BLaER1 treated with 17β-estradiol and CSF1 and Interleukin-3, amounts not matched to agents 10 nM and 100 nM (cell line): ENCODE results near the gene FITM1.
A peak's percentile ranks its signal among the peaks of the same experiment; 100 is the strongest.

Experiments
- H3K27ac ChIP-seq, 11 experiments: shearing (Covaris generic); formaldehyde crosslinking; 2 replicates each; pipeline ENCODE4 v1.8.1; 2022
- H3K27me3 ChIP-seq, 11 experiments: shearing (Covaris generic); formaldehyde crosslinking; 2 replicates each; pipeline ENCODE4 v1.8.1; 2022
- H3K36me3 ChIP-seq, 11 experiments: shearing (Covaris generic); formaldehyde crosslinking; 2 replicates each; pipeline ENCODE4 v1.8.1; 2022
- H3K4me1 ChIP-seq, 10 experiments: shearing (Covaris generic); formaldehyde crosslinking; 2 replicates each; pipeline ENCODE4 v1.8.1; 2022
- H3K4me2 ChIP-seq, 11 experiments: shearing (Covaris generic); formaldehyde crosslinking; 2 replicates each; pipeline ENCODE4 v1.8.1; 2022
- H3K4me3 ChIP-seq, 10 experiments: shearing (Covaris generic); formaldehyde crosslinking; 2 replicates each; pipeline ENCODE4 v1.8.1; 2022
- H3K9ac ChIP-seq, 11 experiments: shearing (Covaris generic); formaldehyde crosslinking; 2 replicates each; pipeline ENCODE4 v1.8.1; 2022
- H3K9me3 ChIP-seq, 11 experiments: shearing (Covaris generic); formaldehyde crosslinking; replicated peaks in 1 of 11; 2 replicates each; pipeline ENCODE4 v1.8.1; 2022
- H4K20me1 ChIP-seq, 11 experiments: shearing (Covaris generic); formaldehyde crosslinking; 2 replicates each; pipeline ENCODE4 v1.8.1; 2022
- Cebpa-rat ChIP-seq, 11 experiments: shearing (Covaris generic); IDR thresholded peaks; 2 replicates each; pipeline ENCODE4 v1.8.1; 2022

FITM1 gene

GRCh38 chr14:24129410-24129998 lies 955 bp upstream of the FITM1 start:
- TF ChIP-seq Cebpa-rat (IDR thresholded peaks at IDR 0.05), result no peak
- Histone ChIP-seq H3K4me2 (no peak overlapping the region), H3K9ac (no peak overlapping the region), H3K27ac (no peak overlapping the region), H3K4me1 (peaks cover 8 to 40% (median 29%) of the 10 kb centered on the region in 10 experiments; a peak in 18 of 20 replicates), H3K9me3 (no peaks in the 10 kb centered on the region), H3K4me3 (no peak overlapping the region), H3K27me3 (no peaks in the 10 kb centered on the region), H3K36me3 (peaks cover 0 to 7% (median 4%) of the 10 kb centered on the region in 11 experiments; a peak in 12 of 22 replicates), H4K20me1 (no peaks in the 10 kb centered on the region; a peak in 1 of 22 replicates)

GRCh38 chr14:24130717-24131548 lies 474 bp downstream of the FITM1 start:
- H3K4me3 ChIP-seq, result no peak overlapping the region
- H3K4me1 ChIP-seq, result peaks cover 14 to 41% (median 30%) of the 10 kb centered on the region in 10 experiments
- peak overlapping the region in 10 of 11 experiments; percentile 12 to 52 (median 28); a peak in 14 of 22 replicates for H3K4me2 ChIP-seq
- H3K9me3 ChIP-seq, result no peaks in the 10 kb centered on the region
- H3K36me3 ChIP-seq, result no peaks in the 10 kb centered on the region; a peak in 1 of 22 replicates
- no peaks in the 10 kb centered on the region; a peak in 1 of 22 replicates for H4K20me1 ChIP-seq
- H3K9ac ChIP-seq, result peak overlapping the region in 3 of 11 experiments; percentile 4 to 21 (median 13); a peak in 1 of 22 replicates
- H3K27me3 ChIP-seq, result no peaks in the 10 kb centered on the region
- 0 out of 22 replicates have a peak overlapping the region, but pooled peaks of 1 of the 11 experiments have one; percentile 14 for H3K27ac ChIP-seq
- TF ChIP-seq Cebpa-rat (IDR thresholded peaks at IDR 0.05), result no peak

GRCh38 chr14:24131549-24131966 lies 1.1 kb downstream of the FITM1 start:
- H3K9me3 ChIP-seq, result no peaks in the 10 kb centered on the region
- TF ChIP-seq Cebpa-rat (IDR thresholded peaks at IDR 0.05), result no peak
- no peak overlapping the region for H3K9ac ChIP-seq
- no peak overlapping the region for H3K4me2 ChIP-seq
- H3K27ac ChIP-seq, result no peak overlapping the region
- no peaks in the 10 kb centered on the region for H3K27me3 ChIP-seq
- H3K4me1 ChIP-seq, result peaks cover 15 to 38% (median 27%) of the 10 kb centered on the region in 10 experiments
- H3K4me3 ChIP-seq, result no peak overlapping the region
- H3K36me3 ChIP-seq, result no peaks in the 10 kb centered on the region; a peak in 1 of 22 replicates
- peaks cover 0 to 4% (median 1%) of the 10 kb centered on the region in 11 experiments; a peak in 6 of 22 replicates for H4K20me1 ChIP-seq

GRCh38 chr14:24132061-24132685 lies 1.7 kb downstream of the FITM1 start:
- TF ChIP-seq Cebpa-rat (IDR thresholded peaks at IDR 0.05), result no peak
- Histone ChIP-seq H3K27ac (no peak overlapping the region), H3K27me3 (no peaks in the 10 kb centered on the region), H3K4me1 (peaks cover 21 to 38% (median 31%) of the 10 kb centered on the region in 10 experiments), H3K9me3 (no peaks in the 10 kb centered on the region), H3K36me3 (peaks cover 0 to 3% (median 2%) of the 10 kb centered on the region in 11 experiments; a peak in 17 of 22 replicates), H4K20me1 (peaks cover 0 to 11% (median 8%) of the 10 kb centered on the region in 11 experiments; a peak in 9 of 22 replicates), H3K4me2 (no peak overlapping the region), H3K4me3 (no peak overlapping the region), H3K9ac (no peak overlapping the region)

- no peak overlapping the region for H3K27ac ChIP-seq
- no peak overlapping the region for H3K9ac ChIP-seq
- no peak overlapping the region for H3K4me2 ChIP-seq
- no peak overlapping the region for H3K4me3 ChIP-seq
- no peaks in the 10 kb centered on the region for H3K9me3 ChIP-seq
- H3K4me1 ChIP-seq, result peaks cover 29 to 38% (median 32%) of the 10 kb centered on the region in 10 experiments
- no peaks in the 10 kb centered on the region for H3K27me3 ChIP-seq
- peaks cover 0 to 19% (median 16%) of the 10 kb centered on the region in 11 experiments; a peak in 15 of 22 replicates for H4K20me1 ChIP-seq
- peaks cover 7 to 12% (median 10%) of the 10 kb centered on the region in 11 experiments for H3K36me3 ChIP-seq
- no peak for TF ChIP-seq Cebpa-rat (IDR thresholded peaks at IDR 0.05)
Observed at GRCh38 chr14:24132976-24133375, 2.5 kb downstream of the FITM1 start.

DNA sequence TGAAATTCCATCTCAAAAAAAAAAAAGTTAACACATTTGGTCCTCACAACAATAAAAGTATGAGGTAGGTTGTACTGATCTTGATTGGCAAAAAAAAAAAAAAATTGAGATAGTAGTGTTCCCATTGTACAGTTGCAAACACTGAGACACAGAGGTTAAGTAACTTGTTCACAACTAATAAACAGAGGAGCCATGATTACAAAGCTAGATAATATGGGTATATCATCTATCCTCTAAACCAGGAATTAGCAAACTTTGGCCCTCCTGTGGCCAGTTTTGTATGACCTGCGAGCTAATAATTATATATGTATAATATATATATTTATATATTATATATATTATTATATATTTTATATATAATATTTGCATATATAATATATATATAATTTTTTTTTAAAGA lies 3.3 kb downstream of the FITM1 start:
- TF ChIP-seq Cebpa-rat (IDR thresholded peaks at IDR 0.05), result no peak
- H3K4me2 ChIP-seq, result no peak overlapping the region
- H4K20me1 ChIP-seq, result peaks cover 0 to 25% (median 22%) of the 10 kb centered on the region in 11 experiments; a peak in 15 of 22 replicates
- no peak overlapping the region for H3K4me3 ChIP-seq
- peaks cover 35 to 43% (median 37%) of the 10 kb centered on the region in 10 experiments for H3K4me1 ChIP-seq
- H3K27ac ChIP-seq, result no peak overlapping the region
- no peaks in the 10 kb centered on the region for H3K9me3 ChIP-seq
- no peaks in the 10 kb centered on the region for H3K27me3 ChIP-seq
- H3K9ac ChIP-seq, result no peak overlapping the region
- peaks cover 15 to 19% (median 17%) of the 10 kb centered on the region in 11 experiments for H3K36me3 ChIP-seq

DNA sequence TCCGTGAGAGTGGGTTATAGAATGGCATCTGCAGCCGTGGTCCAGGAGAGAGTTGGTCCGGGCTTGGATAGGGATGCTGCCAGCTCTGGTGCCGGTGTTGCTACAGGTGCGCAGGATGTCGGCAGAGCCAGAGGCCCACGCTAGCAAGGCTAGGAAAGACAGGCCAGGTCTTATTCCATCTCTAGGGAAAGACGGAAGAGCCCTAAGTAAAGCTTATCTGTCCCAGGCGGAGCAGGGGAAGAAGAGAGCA lies 5.0 kb downstream of the FITM1 start:
- H3K4me3 ChIP-seq, result peak overlapping the region; percentile 83 to 100 (median 96)
- H3K27ac ChIP-seq, result peak overlapping the region in 8 of 11 experiments; percentile 22 to 96 (median 90); a peak in 9 of 22 replicates
- peaks cover 25 to 32% (median 27%) of the 10 kb centered on the region in 11 experiments for H3K36me3 ChIP-seq
- peak overlapping the region; percentile 93 to 98 (median 96) for H3K9ac ChIP-seq
- no peaks in the 10 kb centered on the region for H3K27me3 ChIP-seq
- H4K20me1 ChIP-seq, result peaks cover 0 to 43% (median 34%) of the 10 kb centered on the region in 11 experiments; a peak in 17 of 22 replicates
- peak overlapping the region; percentile 81 to 99 (median 92) for H3K4me2 ChIP-seq
- H3K9me3 ChIP-seq, result no peaks in the 10 kb centered on the region
- no peak for TF ChIP-seq Cebpa-rat (IDR thresholded peaks at IDR 0.05)
- peaks cover 48 to 58% (median 51%) of the 10 kb centered on the region in 10 experiments for H3K4me1 ChIP-seq

DNA sequence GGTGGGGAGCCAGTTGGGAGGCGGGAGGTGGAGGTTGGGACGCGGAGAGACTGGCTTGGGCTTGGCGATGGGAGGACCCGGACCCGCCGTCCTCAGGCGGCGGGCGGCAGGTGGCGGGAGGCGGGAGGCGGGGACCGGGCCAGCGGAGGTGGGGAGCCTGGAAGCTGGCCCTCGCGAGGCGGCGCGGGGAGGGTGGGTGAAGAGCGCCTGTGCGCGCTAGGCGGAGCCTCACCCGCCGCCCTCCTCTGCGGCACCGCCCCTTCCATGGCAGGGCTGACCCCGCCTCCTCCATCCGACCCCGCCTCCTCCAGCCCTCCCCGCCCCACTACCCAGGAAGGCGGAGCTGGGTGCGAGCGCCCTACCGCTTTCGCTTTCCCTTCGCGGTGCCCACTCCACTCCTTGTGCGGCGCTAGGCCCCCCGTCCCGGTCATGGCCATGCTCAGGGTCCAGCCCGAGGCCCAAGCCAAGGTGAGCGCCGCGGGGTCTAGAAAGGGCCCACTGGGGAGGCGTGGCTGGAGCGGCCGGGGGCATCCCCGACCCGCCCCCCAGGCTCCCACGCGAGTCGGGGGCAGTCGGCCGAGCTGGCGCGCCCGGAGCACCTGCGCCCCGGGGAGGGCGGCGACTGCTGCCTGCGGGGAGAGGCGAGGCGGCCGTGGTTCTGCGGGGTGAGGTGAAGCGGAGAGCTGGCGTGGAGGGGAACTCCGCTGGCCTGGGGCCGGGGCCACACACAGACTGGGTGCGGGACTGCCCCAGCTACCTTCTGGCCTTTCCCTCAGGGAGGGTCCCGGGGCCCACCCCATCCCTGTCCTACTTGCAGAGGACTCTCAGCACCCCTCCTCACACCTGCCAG lies 5.6 kb downstream of the FITM1 start, which contains the start of gene PSME1:
Gene PSME1, plus strand, starts transcription at position 361 of the 850 bp plus-strand sequence. Its CDS starts 69 bp downstream, at position 430.
- Histone ChIP-seq H3K27me3 (no peaks in the 10 kb centered on the region), H4K20me1 (peaks cover 0 to 49% (median 34%) of the 10 kb centered on the region in 11 experiments; a peak in 17 of 22 replicates), H3K9ac (peak within 1 kb of the TSS; percentile 93 to 98 (median 96)), H3K9me3 (no peaks in the 10 kb centered on the region), H3K4me2 (peak within 1 kb of the TSS; percentile 85 to 99 (median 97)), H3K4me3 (peak within 1 kb of the TSS; percentile 83 to 100 (median 96)), H3K27ac (peak within 1 kb of the TSS; percentile 82 to 96 (median 92)), H3K36me3 (peaks cover 25 to 32% (median 27%) of the 10 kb centered on the region in 11 experiments), H3K4me1 (peaks cover 43 to 52% (median 46%) of the 10 kb centered on the region in 10 experiments)
- no peak for TF ChIP-seq Cebpa-rat (IDR thresholded peaks at IDR 0.05)
